Fibroblast of lung (primary cell): ENCODE data around the gene HP. TPM values are rescaled to one million over a fixed set of nuclear protein-coding genes. Genes with fewer than 3 reads are reported as not detected.
"Not testable (repeated sequence)": the region's sequence is repeated elsewhere in the genome, so short reads cannot be mapped to it uniquely, and the experiment has no call there.

Experiments
- DNase-seq, 2 donors: peaks; one replicate each; pipeline versions ENCODE4 v3.0.0 to v3.0.0-alpha.2; 2010; ENCODE audit warnings: low read depth in 2 of 2
- H2AFZ ChIP-seq: 2 replicates; pipeline ENCODE4 v1.5.1; 2012; ENCODE audit warnings: low read length, control low read depth, inconsistent platforms
- H3K27ac ChIP-seq: 2 replicates; pipeline ENCODE4 v1.5.1; 2011; ENCODE audit warnings: low read length, control low read depth; ENCODE audit not compliant: insufficient read depth
- H3K27me3 ChIP-seq: 2 replicates; pipeline ENCODE4 v1.5.1; 2011; ENCODE audit warnings: mild to moderate bottlenecking, low read length; ENCODE audit not compliant: control insufficient read depth, insufficient read depth
- H3K36me3 ChIP-seq: 2 replicates; pipeline ENCODE4 v1.5.1; 2011; ENCODE audit warnings: low read length; ENCODE audit not compliant: control insufficient read depth, insufficient read depth
- H3K4me1 ChIP-seq: 2 replicates; pipeline ENCODE4 v1.5.1; 2011; ENCODE audit warnings: low read length; ENCODE audit not compliant: control insufficient read depth, insufficient read depth; ENCODE audit errors: extremely low read depth
- H3K4me2 ChIP-seq: 2 replicates; pipeline ENCODE4 v1.5.1; 2011; ENCODE audit warnings: low read length, control low read depth; ENCODE audit not compliant: insufficient read depth; ENCODE audit errors: extremely low read depth
- H3K4me3 ChIP-seq, 4 experiments: fragments of 200-600 bp in 1 of 4; sonication (generic) in 1 of 4; replicated peaks in 1 of 4; 2 replicates each; pipeline ENCODE4 v1.5.1; 2011 to 2016; ENCODE audit warnings: low read length in 4 of 4, low read depth in 3 of 4, mild to moderate bottlenecking in 3 of 4, control low read depth in 2 of 4, inconsistent platforms in 1 of 4, mixed read lengths in 1 of 4; ENCODE audit not compliant: insufficient read depth in 1 of 4; ENCODE audit errors: control extremely low read depth in 1 of 4
- H3K79me2 ChIP-seq: 2 replicates; pipeline ENCODE4 v1.5.1; 2012; ENCODE audit warnings: mild to moderate bottlenecking, low read length, inconsistent platforms; ENCODE audit not compliant: control insufficient read depth, insufficient read depth
- H3K9ac ChIP-seq: 2 replicates; pipeline ENCODE4 v1.5.1; 2011; ENCODE audit warnings: mild to moderate bottlenecking, low read length, control low read depth; ENCODE audit not compliant: insufficient read depth
- H3K9me3 ChIP-seq: 2 replicates; pipeline ENCODE4 v1.5.1; 2012; ENCODE audit warnings: low read depth, low read length; ENCODE audit not compliant: control insufficient read depth, insufficient read depth
- H4K20me1 ChIP-seq: 2 replicates; pipeline ENCODE4 v1.5.1; 2011; ENCODE audit warnings: low read length; ENCODE audit not compliant: control insufficient read depth, insufficient read depth; ENCODE audit errors: extremely low read depth
- EZH2 ChIP-seq: IDR thresholded peaks from 2 replicates; pipeline ENCODE4 v1.5.1; 2012; ENCODE audit warnings: low read length, control low read depth, mild to moderate bottlenecking; ENCODE audit errors: missing control alignments
- polyA minus RNA-seq: library from RNA; depleted of rRNA, polyadenylated mRNA; stranded (reverse); fragments of >200 nt; gene quantifications from 2 replicates; pipeline ENCODE4 v1.2.3, GENCODE V29; 2011; ENCODE audit warnings: low replicate concordance
- polyA plus RNA-seq, 2 donors: library from polyadenylated mRNA; depleted of rRNA in 1 of 2; stranded (reverse) in 1 of 2; unstranded in 1 of 2; fragments of >200 nt; gene quantifications; 2 replicates each; pipeline ENCODE4 v1.2.1, GENCODE V29; 2011 to 2012; ENCODE audit warnings: missing spikeins in 1 of 2
- total RNA-seq: library from RNA; depleted of rRNA; stranded (reverse); fragments of >200 nt; gene quantifications from 2 replicates; pipeline ENCODE4 v1.2.1, GENCODE V29; 2014
- TF ChIP-seq, protein P1 (sequence below), 2 donors: IDR thresholded peaks in 1 of 2; conservative IDR thresholded peaks in 1 of 2; 1 replicate in 1 of 2; 2 replicates in 1 of 2; pipeline ENCODE4 v1.5.1; 2011 to 2012; ENCODE audit warnings: low read length in 2 of 2, control low read depth in 1 of 2, inconsistent platforms in 1 of 2, low read depth in 1 of 2, mild to moderate bottlenecking in 1 of 2

HP gene, protein sequence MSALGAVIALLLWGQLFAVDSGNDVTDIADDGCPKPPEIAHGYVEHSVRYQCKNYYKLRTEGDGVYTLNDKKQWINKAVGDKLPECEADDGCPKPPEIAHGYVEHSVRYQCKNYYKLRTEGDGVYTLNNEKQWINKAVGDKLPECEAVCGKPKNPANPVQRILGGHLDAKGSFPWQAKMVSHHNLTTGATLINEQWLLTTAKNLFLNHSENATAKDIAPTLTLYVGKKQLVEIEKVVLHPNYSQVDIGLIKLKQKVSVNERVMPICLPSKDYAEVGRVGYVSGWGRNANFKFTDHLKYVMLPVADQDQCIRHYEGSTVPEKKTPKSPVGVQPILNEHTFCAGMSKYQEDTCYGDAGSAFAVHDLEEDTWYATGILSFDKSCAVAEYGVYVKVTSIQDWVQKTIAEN
- total RNA-seq (not detected in 2 replicates), polyA plus RNA-seq (not detected in 2 replicates), polyA minus RNA-seq (not detected in 2 replicates)
- not detected in 2 replicates for polyA plus RNA-seq (2012)

DNA sequence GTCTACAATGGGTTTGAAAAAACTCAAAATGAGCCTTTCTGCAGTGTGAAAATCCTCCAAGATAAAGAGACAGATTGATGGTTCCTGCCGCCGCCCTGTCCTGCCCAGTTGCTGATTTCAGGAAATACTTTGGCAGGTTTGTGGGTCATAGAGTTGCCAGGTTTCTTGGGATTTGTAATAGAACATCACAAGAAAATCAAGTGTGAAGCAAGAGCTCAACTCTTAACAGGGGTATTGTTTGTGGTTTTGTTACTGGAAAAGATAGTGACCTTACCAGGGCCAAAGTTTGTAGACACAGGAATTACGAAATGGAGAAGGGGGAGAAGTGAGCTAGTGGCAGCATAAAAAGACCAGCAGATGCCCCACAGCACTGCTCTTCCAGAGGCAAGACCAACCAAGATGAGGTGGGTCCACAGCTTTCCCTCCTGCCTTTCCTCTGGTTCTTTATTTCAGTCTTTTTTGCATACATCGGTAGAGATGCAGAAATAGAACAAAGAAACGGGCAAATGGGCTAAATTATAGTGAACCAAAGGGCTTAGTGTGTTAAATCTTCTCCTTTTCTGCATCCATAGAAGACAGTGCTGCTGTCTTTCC, at the start of gene HP:
Gene HP, plus strand, starts transcription at position 252 of the 594 bp plus-strand sequence. Its CDS starts 148 bp downstream, at position 400.
- not testable (repeated sequence) for H2AFZ ChIP-seq, H3K27me3 ChIP-seq, H3K9ac ChIP-seq, H4K20me1 ChIP-seq, H3K4me3 ChIP-seq, H3K79me2 ChIP-seq, H3K4me1 ChIP-seq, DNase-seq, H3K36me3 ChIP-seq, H3K9me3 ChIP-seq, H3K27ac ChIP-seq, H3K4me2 ChIP-seq

DNA sequence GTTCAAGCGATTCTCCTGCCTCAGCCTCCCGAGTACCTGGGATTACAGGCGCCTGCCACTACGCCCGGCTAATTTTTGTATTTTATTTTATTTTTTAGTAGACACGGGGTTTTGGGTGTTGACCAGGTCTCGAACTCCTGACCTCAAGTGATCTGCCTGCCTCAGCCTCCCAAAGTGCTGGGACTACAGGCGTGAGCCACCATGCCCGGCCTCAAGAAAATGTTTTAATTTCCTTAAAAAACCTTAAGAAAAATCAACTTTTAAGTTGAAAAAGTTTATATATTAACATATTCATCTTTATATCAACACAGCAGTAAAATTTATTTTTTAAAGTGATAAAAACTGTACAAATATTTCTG, 46.3 kb upstream of the HP start:
- not testable (repeated sequence) for H3K9ac ChIP-seq, H3K4me2 ChIP-seq, H3K27me3 ChIP-seq, H3K36me3 ChIP-seq, H3K9me3 ChIP-seq, H2AFZ ChIP-seq, H3K4me1 ChIP-seq, H4K20me1 ChIP-seq, DNase-seq, H3K27ac ChIP-seq, H3K79me2 ChIP-seq
- peak overlapping the region in 2 of 4 experiments; percentile 52 to 97 for H3K4me3 ChIP-seq

DNA sequence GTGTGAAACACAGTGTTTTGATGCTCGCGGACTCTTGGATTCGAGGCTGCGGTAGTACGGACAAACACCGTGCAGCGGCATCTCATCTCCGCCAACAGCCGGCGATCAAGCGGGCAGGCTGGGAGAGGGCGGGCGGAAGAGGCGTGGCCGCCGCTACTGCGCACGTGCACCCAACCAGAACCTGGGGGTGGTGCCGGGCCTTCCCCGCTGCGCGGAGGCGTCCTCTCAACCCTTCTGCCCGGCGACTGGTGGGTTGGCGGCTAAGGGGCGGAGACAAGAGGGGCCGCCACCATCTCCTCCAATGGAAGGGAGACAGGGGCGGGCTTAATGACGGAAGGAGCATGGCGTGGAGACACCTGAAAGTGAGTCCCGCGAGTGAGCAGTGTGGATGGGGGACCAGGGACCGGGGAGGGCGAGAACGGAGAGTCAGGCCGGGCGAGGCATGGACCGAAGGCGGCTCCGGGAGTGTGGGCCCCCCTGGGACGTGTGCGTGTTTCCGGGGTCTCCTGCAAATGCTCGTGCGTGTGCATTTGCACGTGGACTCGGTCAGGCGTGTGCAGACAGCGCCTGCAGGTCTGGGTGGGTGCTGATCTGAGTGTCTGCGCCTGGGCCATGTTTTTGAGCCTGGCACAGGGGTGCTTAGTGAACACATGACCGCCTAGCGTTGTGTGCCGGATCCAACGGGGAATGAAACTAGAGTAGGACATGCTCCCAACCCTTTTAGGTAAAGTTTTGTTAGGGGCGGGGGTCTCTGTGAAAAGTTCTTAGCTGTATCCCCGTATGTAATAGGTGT, 45.7 kb upstream of the HP start, which contains the start of gene DHODH:
Gene DHODH, plus strand, starts transcription at position 321 of the 793 bp plus-strand sequence. Its CDS starts 21 bp downstream, at position 342.
- Histone ChIP-seq H3K27ac (peak within 1 kb of the TSS; percentile 23), H3K9me3 (no peaks in the 10 kb centered on the region), H2AFZ (peak within 1 kb of the TSS; percentile 85), H3K4me1 (no peaks in the 10 kb centered on the region), H3K27me3 (no peaks in the 10 kb centered on the region), H4K20me1 (no peaks in the 10 kb centered on the region), H3K9ac (peak within 1 kb of the TSS; percentile 46), H3K4me3 (peak within 1 kb of the TSS; percentile 61 to 97 (median 80)), H3K4me2 (peak within 1 kb of the TSS; percentile 86), H3K36me3 (no peaks in the 10 kb centered on the region), H3K79me2 (no peaks in the 10 kb centered on the region)
- DNase-seq, result peak; percentile 96 to 98
- TF ChIP-seq, protein P1, sequence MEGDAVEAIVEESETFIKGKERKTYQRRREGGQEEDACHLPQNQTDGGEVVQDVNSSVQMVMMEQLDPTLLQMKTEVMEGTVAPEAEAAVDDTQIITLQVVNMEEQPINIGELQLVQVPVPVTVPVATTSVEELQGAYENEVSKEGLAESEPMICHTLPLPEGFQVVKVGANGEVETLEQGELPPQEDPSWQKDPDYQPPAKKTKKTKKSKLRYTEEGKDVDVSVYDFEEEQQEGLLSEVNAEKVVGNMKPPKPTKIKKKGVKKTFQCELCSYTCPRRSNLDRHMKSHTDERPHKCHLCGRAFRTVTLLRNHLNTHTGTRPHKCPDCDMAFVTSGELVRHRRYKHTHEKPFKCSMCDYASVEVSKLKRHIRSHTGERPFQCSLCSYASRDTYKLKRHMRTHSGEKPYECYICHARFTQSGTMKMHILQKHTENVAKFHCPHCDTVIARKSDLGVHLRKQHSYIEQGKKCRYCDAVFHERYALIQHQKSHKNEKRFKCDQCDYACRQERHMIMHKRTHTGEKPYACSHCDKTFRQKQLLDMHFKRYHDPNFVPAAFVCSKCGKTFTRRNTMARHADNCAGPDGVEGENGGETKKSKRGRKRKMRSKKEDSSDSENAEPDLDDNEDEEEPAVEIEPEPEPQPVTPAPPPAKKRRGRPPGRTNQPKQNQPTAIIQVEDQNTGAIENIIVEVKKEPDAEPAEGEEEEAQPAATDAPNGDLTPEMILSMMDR (conservative IDR thresholded peaks at IDR 0.05 in 1 of 2, IDR thresholded peaks at IDR 0.05 in 1 of 2; ENCODE audit: low read depth in 1 of 2, low read length in 2 of 2), result no peak
- TF ChIP-seq EZH2, result no peak
